ENCODE data around the gene BICD2. TPM values are rescaled to one million over a fixed set of nuclear protein-coding genes. Genes with fewer than 3 reads are reported as not detected.

BICD2 gene
- total RNA-seq, 1 donor from 2014 or later = 44.0 TPM

GRCh38 chr9:92740009-92740408 lies 24.6 kb downstream of the BICD2 start:
- DNase-seq (ENCODE audit: low read depth) = no peak
- Histone ChIP-seq H3K36me3 (ENCODE audit: control insufficient read depth, insufficient read depth, low read length) (no peaks in the 10 kb centered on the region), H3K27me3 (ENCODE audit: control insufficient read depth, insufficient read depth, low read length) (no peaks in the 10 kb centered on the region), H3K4me3 (ENCODE audit: low read depth, low read length) (no peak overlapping the region)
- no peak for TF ChIP-seq CTCF (IDR thresholded peaks at IDR 0.05; ENCODE audit: insufficient read depth, low read length, poor library complexity, severe bottlenecking)

DNA sequence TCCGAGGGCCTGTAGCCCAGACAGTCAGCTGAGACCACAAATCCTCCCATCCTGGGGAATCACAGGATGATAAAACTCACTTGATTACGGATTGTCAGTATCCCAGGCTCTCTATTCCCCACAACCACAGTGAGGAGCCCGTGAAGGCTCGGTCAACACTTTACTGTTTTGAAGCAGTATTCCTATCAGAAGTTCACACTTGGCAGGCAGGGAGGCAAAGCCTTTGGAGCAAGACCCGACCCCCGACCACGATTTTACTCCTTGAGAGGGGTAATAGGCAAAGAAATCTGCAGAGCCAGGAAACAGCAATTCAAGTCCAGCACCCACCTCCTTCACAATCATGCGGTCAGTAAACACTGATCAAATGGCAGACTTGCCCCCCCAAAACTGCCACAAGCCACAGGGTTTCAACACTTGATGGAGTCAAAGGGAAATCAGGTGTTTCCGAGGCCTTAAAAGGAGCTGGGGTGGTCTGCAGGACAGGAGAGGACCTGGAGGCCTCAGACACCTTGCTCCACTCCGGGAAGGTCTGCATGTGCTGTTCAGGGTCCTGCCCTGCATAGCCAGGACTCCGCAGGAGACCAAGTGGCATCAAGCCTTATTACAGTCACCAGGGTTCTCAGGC lies 25.2 kb downstream of the BICD2 start:
- TF ChIP-seq CTCF (IDR thresholded peaks at IDR 0.05; ENCODE audit: insufficient read depth, low read length, poor library complexity, severe bottlenecking) = no peak
- no peaks in the 10 kb centered on the region for H3K27me3 ChIP-seq (ENCODE audit: control insufficient read depth, insufficient read depth, low read length)
- no peaks in the 10 kb centered on the region for H3K36me3 ChIP-seq (ENCODE audit: control insufficient read depth, insufficient read depth, low read length)
- no peak overlapping the region for H3K4me3 ChIP-seq (ENCODE audit: low read depth, low read length)
- DNase-seq (ENCODE audit: low read depth) = no peak

- H3K36me3 ChIP-seq (ENCODE audit: control insufficient read depth, insufficient read depth, low read length) = no peaks in the 10 kb centered on the region
- no peak for DNase-seq (ENCODE audit: low read depth)
- TF ChIP-seq CTCF (IDR thresholded peaks at IDR 0.05; ENCODE audit: insufficient read depth, low read length, poor library complexity, severe bottlenecking) = no peak
Measured at GRCh38 chr9:92738661-92739081, 26.0 kb downstream of the BICD2 start.

DNA sequence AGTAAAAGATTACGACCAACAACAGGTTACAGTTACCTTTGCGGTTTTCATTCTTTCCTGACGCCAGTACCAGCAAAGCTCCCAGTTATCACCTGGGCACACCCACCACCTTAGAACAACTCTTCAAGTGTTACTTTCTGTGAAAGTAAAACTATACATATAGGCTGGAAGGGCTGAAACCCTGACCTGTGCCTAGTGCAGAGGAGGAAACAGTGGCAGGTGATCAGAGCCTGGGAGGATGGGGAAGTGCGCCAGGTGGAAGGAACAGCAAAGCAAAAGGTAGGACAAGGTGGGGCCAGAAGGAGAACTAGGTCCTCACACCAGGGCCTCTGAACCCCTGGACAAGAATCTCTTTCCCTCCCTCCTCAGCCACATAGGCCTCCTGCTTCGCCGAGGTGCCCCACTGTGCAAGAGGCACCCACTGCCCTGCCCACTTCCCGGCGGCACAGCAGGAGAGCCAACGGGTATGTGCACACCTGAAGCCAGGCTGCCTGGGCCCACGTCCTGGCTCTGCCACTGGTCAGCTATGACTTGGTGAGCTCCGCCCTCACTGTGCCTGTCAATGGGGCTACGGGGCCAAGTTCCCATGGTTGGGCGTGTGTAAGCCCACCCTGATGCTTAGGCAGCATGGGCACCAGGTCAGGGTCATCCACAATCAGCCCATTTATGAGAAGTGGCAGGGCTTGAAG lies 26.9 kb downstream of the BICD2 start:
- no peak for TF ChIP-seq CTCF (IDR thresholded peaks at IDR 0.05; ENCODE audit: insufficient read depth, low read length, poor library complexity, severe bottlenecking)
- Histone ChIP-seq H3K36me3 (ENCODE audit: control insufficient read depth, insufficient read depth, low read length) (no peaks in the 10 kb centered on the region), H3K27me3 (ENCODE audit: control insufficient read depth, insufficient read depth, low read length) (no peaks in the 10 kb centered on the region), H3K4me3 (ENCODE audit: low read depth, low read length) (no peak overlapping the region)
- DNase-seq (ENCODE audit: low read depth) = no peak

More at GRCh38 chr9:92738661-92739081, 26.0 kb downstream of the BICD2 start:
- Histone ChIP-seq H3K27me3 (ENCODE audit: control insufficient read depth, insufficient read depth, low read length) (no peaks in the 10 kb centered on the region), H3K4me3 (ENCODE audit: low read depth, low read length) (no peak overlapping the region)

- Histone ChIP-seq H3K27me3 (ENCODE audit: control insufficient read depth, insufficient read depth, low read length) (no peaks in the 10 kb centered on the region), H3K36me3 (ENCODE audit: control insufficient read depth, insufficient read depth, low read length) (no peaks in the 10 kb centered on the region), H3K4me3 (ENCODE audit: low read depth, low read length) (no peak overlapping the region)
- no peak for TF ChIP-seq CTCF (IDR thresholded peaks at IDR 0.05; ENCODE audit: insufficient read depth, low read length, poor library complexity, severe bottlenecking)
- no peak for DNase-seq (ENCODE audit: low read depth)
Measured at GRCh38 chr9:92737216-92737606, 27.4 kb downstream of the BICD2 start.
